ES-I3 (cell line): Measurements from ENCODE around the gene SYNPR.

Source experiments
- H3K36me3 ChIP-seq: 2 replicates; pipeline ENCODE4 v1.6.1; 2013; ENCODE audit warnings: mild to moderate bottlenecking, low read length, control low read depth, moderate library complexity; ENCODE audit not compliant: insufficient read depth
- H3K4me1 ChIP-seq: 2 replicates; pipeline ENCODE4 v1.6.1; 2013; ENCODE audit warnings: mild to moderate bottlenecking, control low read depth, low read length; ENCODE audit not compliant: insufficient read depth
- H3K9ac ChIP-seq: 2 replicates; pipeline ENCODE4 v1.6.1; 2013; ENCODE audit warnings: low read depth, mild to moderate bottlenecking, low read length, moderate library complexity
- H3K9me3 ChIP-seq: 2 replicates; pipeline ENCODE4 v1.6.1; 2013; ENCODE audit warnings: mild to moderate bottlenecking, low read length, moderate library complexity; ENCODE audit not compliant: control insufficient read depth, insufficient read depth

SYNPR gene

DNA sequence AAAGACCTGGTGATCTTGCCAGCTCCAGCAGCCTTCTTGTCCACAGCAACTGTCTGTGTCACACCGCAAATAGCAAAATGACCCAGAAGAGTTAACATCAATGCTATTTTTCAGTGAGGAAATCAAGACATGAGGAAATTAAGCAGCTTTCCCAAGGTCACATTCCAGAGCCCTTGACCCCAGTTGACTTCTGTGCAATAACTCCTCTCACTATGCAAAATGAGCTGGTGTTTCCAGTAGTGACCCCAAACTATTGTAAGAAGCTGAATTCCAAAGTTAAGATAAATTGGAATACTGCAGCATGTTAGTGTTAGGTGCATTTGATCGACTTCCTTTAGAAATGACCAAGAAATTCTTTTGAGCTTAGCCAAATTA lies 201.5 kb downstream of the SYNPR start:
- Histone ChIP-seq H3K9me3 (no peaks in the 10 kb centered on the region), H3K4me1 (no peaks in the 10 kb centered on the region), H3K9ac (no peak overlapping the region), H3K36me3 (no peaks in the 10 kb centered on the region)

DNA sequence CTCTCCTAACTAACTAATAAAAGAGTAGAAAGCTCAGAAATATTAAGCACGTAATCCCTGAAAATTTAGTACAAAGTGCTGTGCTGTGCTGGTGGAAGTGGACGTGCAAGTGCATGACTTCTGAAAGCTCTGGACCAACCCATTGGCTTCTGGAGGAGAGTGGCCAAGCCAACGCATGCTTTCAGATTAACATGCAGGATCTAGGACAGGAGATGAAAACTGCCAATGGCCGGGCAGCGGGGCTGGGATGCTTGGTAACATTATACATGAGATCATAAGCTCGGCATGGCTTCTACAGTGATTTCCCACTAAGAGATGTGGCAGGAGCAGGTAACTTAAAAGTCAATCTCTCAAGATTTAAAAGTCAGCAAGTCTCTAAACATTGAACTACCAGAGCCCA lies 203.5 kb downstream of the SYNPR start:
- Histone ChIP-seq H3K9me3 (no peaks in the 10 kb centered on the region), H3K36me3 (no peaks in the 10 kb centered on the region), H3K4me1 (no peaks in the 10 kb centered on the region), H3K9ac (no peak overlapping the region)

DNA sequence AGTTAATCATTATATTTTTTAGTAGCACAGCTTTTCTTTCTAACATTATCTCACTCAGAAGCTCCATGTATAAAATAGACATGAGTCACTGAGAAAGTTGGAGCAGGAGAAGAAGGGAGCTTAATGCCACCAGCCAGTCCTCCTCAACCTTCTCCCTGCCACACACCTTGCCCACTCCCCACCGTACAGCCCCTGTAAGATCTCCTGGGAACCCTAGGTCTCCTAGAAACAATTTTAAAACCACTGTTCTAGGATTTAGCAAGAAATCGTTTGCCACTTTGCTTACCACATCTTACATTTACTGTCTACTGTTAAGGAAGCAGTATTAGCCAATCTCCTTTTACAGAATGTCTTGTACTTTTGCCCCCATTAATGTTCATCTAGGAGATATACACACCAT lies 204.2 kb downstream of the SYNPR start:
- Histone ChIP-seq H3K4me1 (no peaks in the 10 kb centered on the region), H3K9ac (no peak overlapping the region), H3K9me3 (no peaks in the 10 kb centered on the region), H3K36me3 (no peaks in the 10 kb centered on the region)

DNA sequence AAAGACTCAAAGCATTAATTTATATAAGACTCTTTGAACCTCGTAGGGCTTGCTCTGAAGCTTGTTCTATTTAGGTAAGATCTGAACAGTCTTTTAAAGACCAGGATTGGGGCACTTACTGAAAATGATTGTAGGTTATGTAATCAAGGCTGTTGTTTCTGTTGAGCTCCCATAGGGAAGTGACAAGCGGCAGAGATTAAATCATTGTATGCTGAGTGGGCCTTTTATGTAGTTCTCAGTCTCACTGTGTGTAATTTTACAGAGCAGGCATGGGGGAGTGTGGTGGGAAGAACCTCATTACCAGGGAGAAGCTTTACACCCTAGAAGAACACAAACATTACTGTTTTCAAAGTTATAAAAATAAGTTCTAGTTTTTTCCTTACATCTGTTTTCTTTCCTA lies 214.4 kb downstream of the SYNPR start:
- Histone ChIP-seq H3K36me3 (no peaks in the 10 kb centered on the region), H3K9me3 (no peaks in the 10 kb centered on the region), H3K9ac (no peak overlapping the region), H3K4me1 (no peaks in the 10 kb centered on the region)

DNA sequence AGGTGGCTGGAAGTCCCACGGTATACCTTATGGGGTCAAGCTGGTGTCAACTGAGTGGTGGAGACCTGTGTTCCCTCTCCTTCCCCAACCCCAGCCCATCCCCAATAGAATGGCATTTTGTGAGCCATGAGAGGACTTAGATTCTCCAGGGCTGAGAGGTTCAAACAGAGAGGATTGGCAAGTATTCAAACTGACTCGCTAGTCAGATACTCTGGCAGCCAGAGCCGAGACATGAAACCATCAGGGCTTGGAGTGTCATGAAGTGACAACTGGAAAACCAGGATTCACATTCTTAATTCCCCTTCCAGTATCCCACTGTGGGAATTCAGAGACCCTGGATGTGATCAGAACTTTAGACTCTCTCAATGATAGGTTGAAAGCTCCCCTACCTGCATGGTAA lies 215.0 kb downstream of the SYNPR start:
- Histone ChIP-seq H3K9me3 (no peaks in the 10 kb centered on the region), H3K36me3 (no peaks in the 10 kb centered on the region), H3K9ac (no peak overlapping the region), H3K4me1 (no peaks in the 10 kb centered on the region)

DNA sequence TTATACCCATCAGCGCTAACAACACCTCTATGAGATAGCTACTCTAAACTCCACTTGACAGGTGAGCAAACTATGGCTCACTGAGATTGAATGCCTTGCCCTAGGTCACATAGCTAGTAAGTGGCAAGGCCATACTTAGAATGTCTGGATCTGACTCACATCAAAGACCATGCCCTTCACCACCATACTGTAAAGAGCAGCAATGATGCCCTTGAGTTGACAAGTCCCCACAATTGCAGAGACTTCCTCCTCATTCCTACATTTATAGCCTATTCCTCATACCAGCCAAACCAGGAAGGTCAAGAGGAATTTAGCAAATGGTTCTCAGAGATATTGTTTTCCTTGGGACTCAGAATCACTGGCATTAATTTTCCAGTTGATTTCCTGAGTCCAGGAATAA lies 216.5 kb downstream of the SYNPR start:
- H3K9ac ChIP-seq = no peak overlapping the region
- no peaks in the 10 kb centered on the region for H3K9me3 ChIP-seq
- no peaks in the 10 kb centered on the region for H3K4me1 ChIP-seq
- H3K36me3 ChIP-seq = no peaks in the 10 kb centered on the region

DNA sequence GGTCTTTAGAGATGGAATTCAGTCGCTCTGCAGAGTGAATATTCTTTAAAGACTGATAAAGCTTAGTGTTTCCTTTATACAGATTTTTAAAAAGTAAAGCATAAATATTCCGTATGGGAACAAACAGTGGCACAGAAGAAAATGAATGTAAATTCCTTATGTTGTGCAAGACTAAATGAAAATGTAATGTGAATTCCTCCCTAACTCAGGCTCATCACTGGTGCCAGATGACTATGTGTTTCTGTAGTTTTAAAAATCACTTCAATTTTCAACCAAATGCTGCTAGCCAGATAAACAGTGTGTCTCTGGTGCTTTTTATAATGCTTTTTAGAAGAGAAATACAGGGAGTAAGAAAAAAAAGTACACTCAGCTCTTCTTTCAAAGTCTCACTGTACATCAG lies 219.5 kb downstream of the SYNPR start:
- no peaks in the 10 kb centered on the region for H3K4me1 ChIP-seq
- no peak overlapping the region for H3K9ac ChIP-seq
- H3K9me3 ChIP-seq = no peaks in the 10 kb centered on the region
- no peaks in the 10 kb centered on the region for H3K36me3 ChIP-seq

DNA sequence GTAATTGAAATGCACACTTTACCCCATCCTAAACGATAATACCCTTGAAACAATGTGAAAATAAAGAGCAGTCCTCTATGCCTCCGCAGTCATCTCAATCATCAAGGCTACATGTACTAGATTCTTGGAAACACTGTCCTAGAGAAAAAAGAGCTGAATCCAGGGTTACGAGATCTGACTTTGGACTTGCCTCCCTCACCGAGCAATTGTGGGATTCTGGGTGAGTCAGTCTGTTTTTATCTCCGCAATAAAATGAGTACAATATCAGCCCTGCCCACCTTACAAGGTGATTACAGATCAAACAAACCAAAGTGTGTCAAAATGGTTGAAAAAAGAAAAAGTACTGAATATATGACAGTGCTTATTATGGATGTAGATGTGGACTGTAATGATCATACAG lies 222.1 kb downstream of the SYNPR start:
- H3K9me3 ChIP-seq = no peaks in the 10 kb centered on the region
- no peak overlapping the region for H3K9ac ChIP-seq
- no peaks in the 10 kb centered on the region for H3K4me1 ChIP-seq
- no peaks in the 10 kb centered on the region for H3K36me3 ChIP-seq

DNA sequence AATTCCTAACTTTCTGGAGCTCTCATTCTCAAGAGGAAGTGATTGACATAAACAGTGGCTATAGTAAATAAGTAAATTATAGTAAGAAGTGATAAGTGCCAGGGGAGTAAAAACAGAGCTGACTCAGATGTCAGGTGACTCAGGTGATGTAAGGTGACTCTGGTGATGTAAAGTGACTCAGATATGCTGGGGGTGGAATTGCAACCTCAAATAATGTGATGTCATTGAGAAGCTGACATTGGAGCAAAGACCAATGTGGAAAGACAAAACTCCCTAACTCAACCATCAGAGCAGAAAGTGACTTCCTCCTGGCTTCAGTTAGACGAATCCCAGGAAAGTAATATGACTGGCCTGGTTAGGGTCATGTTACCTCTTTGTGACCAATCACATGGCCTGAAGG lies 230.2 kb downstream of the SYNPR start:
- peaks cover 18% of the 10 kb centered on the region; the same call in 1 of the 2 replicates for H3K4me1 ChIP-seq
- H3K9me3 ChIP-seq = no peaks in the 10 kb centered on the region
- no peaks in the 10 kb centered on the region for H3K36me3 ChIP-seq
- H3K9ac ChIP-seq = no peak overlapping the region

DNA sequence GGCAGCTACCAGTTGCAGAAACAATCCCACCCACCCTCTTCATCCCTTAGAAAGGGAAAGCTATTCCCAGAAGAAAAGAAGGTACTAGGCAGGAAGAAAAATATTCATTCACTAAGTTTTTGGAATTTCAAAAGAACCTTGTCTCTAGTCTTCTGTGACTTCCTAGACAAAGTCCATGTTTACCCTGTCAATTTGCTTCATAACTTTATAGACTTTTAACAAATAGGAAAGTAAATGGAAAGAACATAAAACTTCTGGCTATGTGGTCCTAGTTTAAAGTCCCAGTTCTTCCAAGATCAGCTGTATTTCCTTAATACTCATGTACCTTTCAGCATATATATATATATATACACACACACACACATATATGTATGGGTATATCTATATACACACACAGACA lies 230.7 kb downstream of the SYNPR start:
- Histone ChIP-seq H3K36me3 (no peaks in the 10 kb centered on the region), H3K9ac (no peak overlapping the region), H3K4me1 (peaks cover 22% of the 10 kb centered on the region; the same call in 1 of the 2 replicates), H3K9me3 (no peaks in the 10 kb centered on the region)

DNA sequence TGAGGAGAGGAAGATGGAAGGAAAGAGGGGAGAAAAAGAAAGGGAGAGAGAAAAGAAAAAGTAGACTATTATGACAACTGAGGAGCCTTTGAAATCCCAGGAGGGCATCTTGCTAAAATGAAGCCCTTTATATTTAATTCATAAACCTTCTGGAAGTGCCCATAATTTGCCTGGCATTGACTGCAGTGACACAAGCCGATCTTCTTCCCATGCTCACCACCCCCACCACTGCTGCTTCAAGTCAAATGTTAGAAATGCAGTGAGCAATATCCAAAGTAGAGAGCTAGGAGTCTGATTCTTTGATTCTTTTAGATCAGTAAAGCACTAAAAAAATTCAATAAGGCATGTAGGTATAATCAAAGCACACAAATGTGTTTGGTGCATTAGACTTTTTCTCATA lies 235.7 kb downstream of the SYNPR start:
- Histone ChIP-seq H3K9ac (no peak overlapping the region), H3K9me3 (no peaks in the 10 kb centered on the region), H3K4me1 (peaks cover 22% of the 10 kb centered on the region; the same call in 1 of the 2 replicates), H3K36me3 (no peaks in the 10 kb centered on the region)

DNA sequence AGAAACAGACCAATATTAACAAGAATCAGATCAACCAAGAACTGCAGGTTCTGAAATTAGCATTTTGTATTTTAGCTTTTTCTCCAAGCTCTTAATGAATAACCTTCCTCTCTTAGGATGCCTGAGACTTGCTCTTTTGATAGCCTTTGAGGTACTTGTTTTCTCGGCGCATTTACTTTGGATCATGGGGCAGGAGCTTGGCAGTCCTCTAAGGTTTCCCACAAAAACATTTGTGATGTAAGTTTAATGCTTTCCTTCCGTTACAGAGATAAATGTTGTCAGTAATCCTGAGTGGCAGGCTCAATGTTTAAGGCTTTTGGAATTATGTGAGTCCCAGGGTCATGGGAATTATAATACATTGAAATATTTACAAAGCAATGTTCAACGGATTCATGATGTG lies 236.6 kb downstream of the SYNPR start:
- Histone ChIP-seq H3K4me1 (peaks cover 22% of the 10 kb centered on the region; the same call in 1 of the 2 replicates), H3K9ac (no peak overlapping the region), H3K36me3 (no peaks in the 10 kb centered on the region), H3K9me3 (no peaks in the 10 kb centered on the region)

DNA sequence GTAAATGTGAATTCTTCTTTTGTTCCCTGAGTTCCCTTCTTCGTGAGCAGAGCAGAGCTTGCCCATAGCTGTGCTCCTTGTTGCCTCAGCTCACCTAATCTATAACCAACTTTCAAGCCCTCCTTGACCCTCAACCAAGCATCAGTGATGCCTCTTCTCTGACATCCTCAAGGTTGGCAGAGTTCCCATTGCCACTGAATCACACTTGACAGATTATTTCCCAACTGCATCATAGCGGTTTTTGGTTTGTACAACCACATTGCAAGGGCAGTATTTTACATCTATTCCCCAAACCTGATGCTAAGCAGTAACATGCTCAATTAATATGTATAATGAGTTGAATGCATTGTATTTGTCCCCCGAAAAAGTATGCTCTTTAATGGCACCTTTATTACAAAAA lies 241.3 kb downstream of the SYNPR start:
- H3K9ac ChIP-seq = no peak overlapping the region
- no peaks in the 10 kb centered on the region for H3K9me3 ChIP-seq
- H3K36me3 ChIP-seq = no peaks in the 10 kb centered on the region
- H3K4me1 ChIP-seq = peaks cover 3% of the 10 kb centered on the region; the same call in 1 of the 2 replicates

DNA sequence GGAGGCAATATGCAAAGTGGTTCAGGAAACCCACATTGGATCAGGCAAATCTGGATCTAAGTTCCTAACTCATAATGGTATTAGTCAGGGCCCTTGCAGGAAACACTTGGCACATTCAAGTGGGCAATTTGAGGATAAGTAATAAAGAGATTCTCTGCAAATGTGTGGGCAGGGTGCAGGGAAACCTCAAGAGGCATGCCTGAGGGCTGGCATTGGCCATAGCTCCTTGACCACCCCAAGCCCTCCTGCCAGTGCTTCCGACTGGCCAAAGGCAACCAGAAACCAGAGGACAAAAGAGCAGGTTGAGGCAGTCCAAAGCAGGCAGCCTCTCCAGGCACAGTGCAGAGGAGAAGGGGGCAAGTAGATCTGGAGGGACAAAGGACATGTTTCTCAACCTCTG lies 243.5 kb downstream of the SYNPR start:
- H3K4me1 ChIP-seq = peaks cover 3% of the 10 kb centered on the region; the same call in 1 of the 2 replicates
- no peaks in the 10 kb centered on the region for H3K9me3 ChIP-seq

DNA sequence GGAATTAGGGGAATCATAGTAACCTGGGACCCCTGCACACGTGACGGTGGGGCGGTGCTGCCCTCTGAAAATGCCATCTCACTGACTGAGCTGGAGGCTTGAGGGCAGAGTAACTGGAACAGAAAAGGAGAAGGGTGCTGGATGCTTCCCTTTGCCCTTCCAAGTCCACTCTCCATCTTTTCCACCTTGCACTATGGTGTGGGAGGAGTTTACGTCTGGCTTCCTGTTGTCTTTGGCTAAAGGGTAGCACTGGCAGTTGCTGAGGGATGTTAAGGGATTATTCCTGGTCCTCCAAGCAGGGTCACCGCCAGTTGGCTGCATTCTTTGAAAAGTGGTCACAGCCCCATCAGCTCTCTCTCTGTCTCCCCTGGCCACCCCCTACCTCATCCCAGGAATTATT lies 245.0 kb downstream of the SYNPR start:
- Histone ChIP-seq H3K9me3 (no peaks in the 10 kb centered on the region), H3K4me1 (peaks cover 3% of the 10 kb centered on the region), H3K9ac (no peak overlapping the region), H3K36me3 (no peaks in the 10 kb centered on the region)

More for the DNA sequence above, 243.5 kb downstream of the SYNPR start:
- H3K36me3 ChIP-seq = no peaks in the 10 kb centered on the region
- no peak overlapping the region for H3K9ac ChIP-seq

DNA sequence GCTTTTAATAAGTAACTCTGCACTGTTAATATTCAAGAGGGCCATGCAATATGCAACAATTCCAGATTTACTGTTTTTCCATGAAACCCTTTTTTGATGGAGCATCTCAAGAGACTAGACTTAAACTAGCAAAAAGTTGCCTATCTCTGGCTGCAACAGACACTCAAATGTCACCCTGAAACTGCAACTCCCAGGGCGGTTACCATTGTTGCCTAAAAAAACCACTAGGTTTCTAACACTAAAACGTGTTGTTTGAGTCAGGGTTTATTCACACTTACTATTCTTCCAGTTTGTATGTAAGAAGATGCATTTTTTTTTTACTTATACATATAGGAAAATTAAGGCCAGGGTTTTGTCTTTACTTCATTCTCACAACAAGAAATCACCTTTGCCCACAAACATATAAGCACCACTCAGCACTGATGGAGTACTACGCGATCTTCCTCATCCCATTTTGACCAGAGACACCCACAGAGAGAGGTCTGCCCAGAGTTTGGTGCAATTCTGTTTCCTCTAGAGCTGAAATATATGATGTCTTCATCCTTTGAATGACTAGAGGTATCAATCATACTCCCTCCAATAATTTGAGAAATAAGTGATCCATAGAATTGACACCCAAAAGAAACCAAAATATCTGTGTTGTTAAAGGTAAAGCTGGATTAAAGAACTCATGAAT lies 250.4 kb downstream of the SYNPR start:
- H3K4me1 ChIP-seq = peaks cover under 1% of the 10 kb centered on the region
- H3K36me3 ChIP-seq = no peaks in the 10 kb centered on the region
- no peaks in the 10 kb centered on the region for H3K9me3 ChIP-seq
- H3K9ac ChIP-seq = no peak overlapping the region
